AG10803 (cell line): Measurements from ENCODE around the gene PDE9A.

Experiments
- DNase-seq: peaks from one replicate; pipeline ENCODE4 v3.0.0; 2010; ENCODE audit warnings: low read depth
- H3K4me3 ChIP-seq: 2 replicates; pipeline ENCODE4 v1.5.1; 2011; ENCODE audit warnings: mild to moderate bottlenecking, low read length, control low read depth
- TF ChIP-seq, protein P1 (sequence below): conservative IDR thresholded peaks from 2 replicates; pipeline ENCODE4 v1.5.1; 2011; ENCODE audit warnings: mild to moderate bottlenecking, low read length, control low read depth, inconsistent platforms

PDE9A gene

DNA sequence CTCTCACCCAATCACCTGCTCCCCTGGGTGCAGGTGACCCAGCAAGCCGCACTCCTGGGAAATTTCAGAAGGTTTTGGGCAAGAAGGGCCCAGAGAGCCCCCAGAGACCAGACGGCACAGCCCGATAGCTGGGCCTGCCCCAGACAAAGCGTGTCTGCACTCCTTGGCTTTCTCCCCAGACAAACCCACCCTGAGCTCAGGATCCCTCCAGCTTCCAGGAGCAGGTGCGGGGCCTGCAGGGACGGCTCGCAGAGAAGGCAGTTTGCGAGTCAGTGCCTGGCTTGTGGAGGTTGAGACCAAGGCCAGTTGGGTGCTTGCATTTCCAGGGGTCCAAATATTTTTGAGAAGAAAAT, 6.7 kb downstream of the PDE9A start:
- no peak overlapping the region for H3K4me3 ChIP-seq
- DNase-seq = no peak

DNA sequence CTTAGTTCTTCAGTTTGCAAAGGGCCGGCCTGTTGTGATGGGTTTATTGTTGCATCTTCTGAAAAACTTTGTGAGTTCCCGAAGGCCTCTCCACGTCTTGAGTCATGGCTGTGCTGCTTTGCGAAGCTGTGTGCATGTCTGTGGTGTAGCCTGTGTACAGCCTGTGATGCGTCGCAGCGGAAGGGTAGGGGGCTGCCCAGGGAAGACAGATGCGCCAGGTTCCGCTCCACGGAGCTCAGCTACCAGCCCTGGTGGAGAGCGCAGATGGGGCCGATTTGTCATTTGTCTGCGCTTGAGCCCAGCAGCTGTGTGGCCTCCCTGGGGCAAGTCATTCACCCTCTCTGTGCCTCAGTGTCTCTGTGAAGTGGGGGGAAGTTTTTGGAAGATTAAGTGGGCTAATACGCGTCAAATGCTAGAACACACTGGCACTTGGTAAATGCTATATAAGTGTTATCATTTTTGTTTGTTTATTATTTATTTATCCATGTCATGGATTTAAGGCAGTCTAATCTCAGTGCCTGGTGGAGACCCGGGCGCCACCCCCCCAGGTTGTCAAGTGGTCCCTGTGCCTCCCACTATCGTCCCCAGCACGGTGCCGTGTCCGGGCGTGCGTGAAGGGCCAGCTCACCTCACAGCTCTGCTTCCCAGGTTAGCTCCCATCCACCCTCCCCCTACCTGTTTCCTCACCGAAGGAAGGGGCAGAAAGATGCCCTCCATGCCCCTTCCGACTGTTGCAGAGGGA, 8.4 kb downstream of the PDE9A start:
- no peak for DNase-seq
- TF ChIP-seq, protein P1, sequence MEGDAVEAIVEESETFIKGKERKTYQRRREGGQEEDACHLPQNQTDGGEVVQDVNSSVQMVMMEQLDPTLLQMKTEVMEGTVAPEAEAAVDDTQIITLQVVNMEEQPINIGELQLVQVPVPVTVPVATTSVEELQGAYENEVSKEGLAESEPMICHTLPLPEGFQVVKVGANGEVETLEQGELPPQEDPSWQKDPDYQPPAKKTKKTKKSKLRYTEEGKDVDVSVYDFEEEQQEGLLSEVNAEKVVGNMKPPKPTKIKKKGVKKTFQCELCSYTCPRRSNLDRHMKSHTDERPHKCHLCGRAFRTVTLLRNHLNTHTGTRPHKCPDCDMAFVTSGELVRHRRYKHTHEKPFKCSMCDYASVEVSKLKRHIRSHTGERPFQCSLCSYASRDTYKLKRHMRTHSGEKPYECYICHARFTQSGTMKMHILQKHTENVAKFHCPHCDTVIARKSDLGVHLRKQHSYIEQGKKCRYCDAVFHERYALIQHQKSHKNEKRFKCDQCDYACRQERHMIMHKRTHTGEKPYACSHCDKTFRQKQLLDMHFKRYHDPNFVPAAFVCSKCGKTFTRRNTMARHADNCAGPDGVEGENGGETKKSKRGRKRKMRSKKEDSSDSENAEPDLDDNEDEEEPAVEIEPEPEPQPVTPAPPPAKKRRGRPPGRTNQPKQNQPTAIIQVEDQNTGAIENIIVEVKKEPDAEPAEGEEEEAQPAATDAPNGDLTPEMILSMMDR = no peak
- H3K4me3 ChIP-seq = no peak overlapping the region

More for the DNA sequence above, 6.7 kb downstream of the PDE9A start:
- TF ChIP-seq, protein P1 = no peak

DNA sequence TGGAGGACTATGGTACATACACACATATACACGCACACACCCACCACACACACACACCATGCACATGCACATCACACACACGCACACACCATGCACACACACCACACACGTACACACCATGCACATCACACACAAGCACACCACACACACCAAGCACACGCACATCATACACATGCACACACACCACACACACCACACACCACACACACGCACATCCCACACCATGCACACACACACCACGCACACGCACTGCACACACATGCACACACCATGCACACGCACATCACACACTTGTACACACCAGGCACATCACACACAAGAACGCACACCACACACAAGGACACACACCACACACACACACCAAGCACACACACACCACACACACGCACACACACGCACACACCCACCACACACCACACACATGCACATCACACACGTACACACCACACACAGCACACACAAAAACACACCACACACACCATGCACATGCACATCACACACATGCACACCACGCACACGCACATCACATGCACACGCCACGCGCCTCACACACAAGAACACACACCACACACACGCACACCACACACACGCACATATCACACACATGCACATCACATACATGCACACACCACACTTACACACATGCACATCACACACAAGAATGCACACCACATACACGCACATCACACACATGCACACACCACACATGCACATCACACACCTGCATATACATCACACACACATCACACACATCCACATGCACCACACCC, 9.2 kb downstream of the PDE9A start:
- TF ChIP-seq, protein P1 = no peak
- H3K4me3 ChIP-seq = no peak overlapping the region
- no peak for DNase-seq

DNA sequence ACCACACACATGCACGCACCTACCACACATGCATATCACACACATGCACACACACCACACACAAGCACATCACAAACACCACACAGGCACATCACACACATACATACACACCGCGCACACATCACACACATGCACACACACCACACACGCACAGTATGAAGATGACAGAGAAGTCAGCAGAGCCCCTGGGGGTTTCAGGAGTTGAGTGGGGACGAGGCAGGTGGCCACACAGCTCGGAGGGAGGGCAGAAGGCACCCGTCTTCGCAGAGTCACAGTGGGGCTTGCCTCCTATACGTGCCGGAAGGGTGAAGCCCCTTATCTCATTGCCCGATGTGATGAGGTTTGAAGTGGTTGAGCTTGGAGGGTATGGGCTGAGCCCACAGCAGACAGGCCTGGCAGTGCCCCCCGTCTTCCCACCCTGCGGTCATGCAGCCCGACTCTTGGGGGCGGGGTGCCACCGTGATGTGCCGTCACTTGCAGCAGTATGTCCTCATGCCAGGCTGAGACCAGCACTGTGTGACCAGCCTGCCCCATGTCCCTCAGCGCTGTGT, 9.9 kb downstream of the PDE9A start:
- DNase-seq = no peak
- H3K4me3 ChIP-seq = no peak overlapping the region
- TF ChIP-seq, protein P1 = no peak

DNA sequence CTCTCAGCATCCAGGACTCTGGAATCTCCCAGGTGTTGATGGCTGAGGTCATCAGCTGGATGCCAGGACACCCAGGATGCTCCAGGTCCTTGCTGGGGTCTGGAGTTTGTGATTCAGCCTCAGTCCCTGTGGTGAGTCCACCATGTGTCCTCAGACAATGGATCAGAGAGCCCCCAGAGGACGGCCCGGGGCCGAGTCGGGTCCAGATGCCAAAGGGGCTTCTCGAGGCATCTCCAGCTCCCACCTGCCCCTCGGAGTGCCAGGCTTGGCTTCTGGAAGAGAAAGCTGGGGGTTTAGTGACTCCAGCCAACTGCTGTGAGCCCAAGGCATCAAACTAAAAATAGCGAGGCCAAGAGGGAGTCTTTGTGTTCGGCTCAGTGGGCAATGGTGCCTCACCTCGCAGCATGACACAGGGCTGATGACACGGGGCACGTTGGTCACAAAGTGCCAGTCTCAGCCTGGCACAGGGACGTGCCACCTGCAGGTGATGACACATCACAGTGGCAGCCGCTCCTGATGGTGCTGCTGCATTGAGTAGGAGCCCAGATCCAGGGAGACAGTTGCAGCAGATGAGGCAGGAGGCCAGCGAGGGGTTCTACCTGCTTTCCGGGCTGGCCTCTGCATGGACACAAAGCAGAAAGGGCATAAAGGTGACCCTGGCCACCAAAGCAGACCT, 10.6 kb downstream of the PDE9A start:
- TF ChIP-seq, protein P1 = no peak

DNA sequence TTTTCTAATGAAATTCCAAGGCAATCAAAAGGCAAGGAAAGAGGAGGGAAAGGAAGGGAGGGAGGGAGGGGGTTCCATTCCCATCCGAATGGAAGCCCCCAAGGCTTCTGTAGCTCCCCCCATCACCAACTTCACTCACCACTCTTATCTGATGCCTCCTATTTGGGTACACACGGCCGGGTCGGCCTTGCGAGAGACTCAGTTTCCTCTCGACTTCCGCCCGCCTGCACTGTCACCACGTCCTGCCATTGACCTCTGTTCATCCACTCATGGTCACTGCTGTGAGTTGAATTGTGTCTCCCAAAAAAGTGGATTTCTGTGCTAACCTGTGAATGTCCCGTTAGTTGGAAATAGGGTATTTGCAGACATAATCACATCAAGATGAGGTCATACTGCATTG, 11.2 kb downstream of the PDE9A start:
- H3K4me3 ChIP-seq = no peak overlapping the region
- TF ChIP-seq, protein P1 = no peak
- DNase-seq = no peak

More for the DNA sequence above, 10.6 kb downstream of the PDE9A start:
- H3K4me3 ChIP-seq = no peak overlapping the region
- no peak for DNase-seq
